Effector memory CD4-positive, alpha-beta T cell (primary cell): ENCODE data around the gene DEFB110.

Source experiments
- DNase-seq, 3 donors: peaks; one replicate each; pipeline ENCODE4 v3.0.0-alpha.2; 2020
- H3K27ac ChIP-seq: 2 replicates; pipeline ENCODE4 v1.7.0; 2013; ENCODE audit warnings: mild to moderate bottlenecking, low read length, moderate library complexity; ENCODE audit not compliant: insufficient read depth, poor library complexity, severe bottlenecking
- H3K27me3 ChIP-seq: replicated peaks from 2 replicates; pipeline ENCODE4 v1.7.0; 2013; ENCODE audit warnings: mild to moderate bottlenecking, low read length; ENCODE audit not compliant: insufficient read depth, control insufficient read depth, poor library complexity, severe bottlenecking
- H3K36me3 ChIP-seq: 2 replicates; pipeline ENCODE4 v1.7.0; 2013; ENCODE audit warnings: mild to moderate bottlenecking, low read length, moderate library complexity; ENCODE audit not compliant: control insufficient read depth, insufficient read depth
- H3K4me1 ChIP-seq: 2 replicates; pipeline ENCODE4 v1.7.0; 2013; ENCODE audit warnings: low read length, mild to moderate bottlenecking; ENCODE audit not compliant: control insufficient read depth, insufficient read depth, poor library complexity, severe bottlenecking
- H3K4me3 ChIP-seq: 2 replicates; pipeline ENCODE4 v1.7.0; 2013; ENCODE audit warnings: low read length, low read depth, mild to moderate bottlenecking; ENCODE audit not compliant: insufficient read depth, poor library complexity, severe bottlenecking
- H3K9me3 ChIP-seq: 2 replicates; pipeline ENCODE4 v1.7.0; 2013; ENCODE audit warnings: mild to moderate bottlenecking, low read length, moderate library complexity; ENCODE audit not compliant: control insufficient read depth

Gene DEFB110

GRCh38 chr6:50003139-50003538, 18.7 kb downstream of the DEFB110 start:
- no peak for DNase-seq
- H3K9me3 ChIP-seq = no peaks in the 10 kb centered on the region
- H3K27me3 ChIP-seq = no peaks in the 10 kb centered on the region
- no peaks in the 10 kb centered on the region for H3K4me1 ChIP-seq
- H3K27ac ChIP-seq = no peak overlapping the region
- H3K4me3 ChIP-seq = no peak overlapping the region
- H3K36me3 ChIP-seq = no peaks in the 10 kb centered on the region

GRCh38 chr6:49995278-49995677, 26.5 kb downstream of the DEFB110 start:
- Histone ChIP-seq H3K9me3 (no peaks in the 10 kb centered on the region), H3K27ac (no peak overlapping the region), H3K36me3 (no peaks in the 10 kb centered on the region), H3K4me3 (no peak overlapping the region), H3K27me3 (no peaks in the 10 kb centered on the region), H3K4me1 (no peaks in the 10 kb centered on the region)
- DNase-seq = no peak

- H3K4me1 ChIP-seq = no peaks in the 10 kb centered on the region
- H3K36me3 ChIP-seq = no peaks in the 10 kb centered on the region
- H3K27ac ChIP-seq = no peak overlapping the region
- no peaks in the 10 kb centered on the region for H3K9me3 ChIP-seq
- no peak for DNase-seq
- no peaks in the 10 kb centered on the region for H3K27me3 ChIP-seq
- H3K4me3 ChIP-seq = no peak overlapping the region
Observed at GRCh38 chr6:49988900-49989299, 32.9 kb downstream of the DEFB110 start.

- H3K27ac ChIP-seq = no peak overlapping the region
- H3K4me1 ChIP-seq = no peaks in the 10 kb centered on the region
- no peaks in the 10 kb centered on the region for H3K36me3 ChIP-seq
- H3K9me3 ChIP-seq = no peaks in the 10 kb centered on the region
- no peak for DNase-seq
- no peak overlapping the region for H3K4me3 ChIP-seq
- H3K27me3 ChIP-seq = no peaks in the 10 kb centered on the region
Observed at GRCh38 chr6:49987749-49988148, 34.0 kb downstream of the DEFB110 start.

GRCh38 chr6:49986551-49986950, 35.2 kb downstream of the DEFB110 start:
- H3K9me3 ChIP-seq = no peaks in the 10 kb centered on the region
- no peaks in the 10 kb centered on the region for H3K27me3 ChIP-seq
- no peaks in the 10 kb centered on the region for H3K4me1 ChIP-seq
- no peaks in the 10 kb centered on the region for H3K36me3 ChIP-seq
- H3K27ac ChIP-seq = no peak overlapping the region
- no peak overlapping the region for H3K4me3 ChIP-seq
- no peak for DNase-seq

GRCh38 chr6:49982046-49982445, 39.7 kb downstream of the DEFB110 start:
- Histone ChIP-seq H3K27me3 (no peaks in the 10 kb centered on the region), H3K9me3 (no peaks in the 10 kb centered on the region), H3K4me3 (no peak overlapping the region), H3K36me3 (no peaks in the 10 kb centered on the region), H3K27ac (no peak overlapping the region), H3K4me1 (no peaks in the 10 kb centered on the region)
- DNase-seq = no peak

GRCh38 chr6:49980898-49981297, 40.9 kb downstream of the DEFB110 start:
- Histone ChIP-seq H3K36me3 (no peaks in the 10 kb centered on the region), H3K27ac (no peak overlapping the region), H3K9me3 (no peaks in the 10 kb centered on the region), H3K27me3 (no peaks in the 10 kb centered on the region), H3K4me1 (no peaks in the 10 kb centered on the region), H3K4me3 (no peak overlapping the region)
- DNase-seq = no peak

- DNase-seq = no peak
- Histone ChIP-seq H3K4me3 (no peak overlapping the region), H3K36me3 (no peaks in the 10 kb centered on the region), H3K9me3 (no peaks in the 10 kb centered on the region), H3K27me3 (no peaks in the 10 kb centered on the region), H3K4me1 (no peaks in the 10 kb centered on the region), H3K27ac (no peak overlapping the region)
Observed at GRCh38 chr6:49979584-49979983, 42.2 kb downstream of the DEFB110 start.

- no peaks in the 10 kb centered on the region for H3K9me3 ChIP-seq
Observed at GRCh38 chr6:49978332-49979226, 43.2 kb downstream of the DEFB110 start.

GRCh38 chr6:49969605-49970004, 52.2 kb downstream of the DEFB110 start, which contains the start of gene DEFB113:
Gene DEFB113, minus strand, starts transcription at chr6:49969625. Its CDS starts 0 bp downstream, at chr6:49969625.
- Histone ChIP-seq H3K36me3 (no peaks in the 10 kb centered on the region), H3K4me3 (no peak within 1 kb of the TSS), H3K27me3 (no peaks in the 10 kb centered on the region), H3K9me3 (no peaks in the 10 kb centered on the region), H3K27ac (no peak within 1 kb of the TSS), H3K4me1 (no peaks in the 10 kb centered on the region)
- DNase-seq = no peak

More at GRCh38 chr6:49978332-49979226, 43.2 kb downstream of the DEFB110 start:
- Histone ChIP-seq H3K27ac (no peak overlapping the region), H3K36me3 (no peaks in the 10 kb centered on the region), H3K4me1 (no peaks in the 10 kb centered on the region), H3K27me3 (no peaks in the 10 kb centered on the region), H3K4me3 (no peak overlapping the region)
- no peak for DNase-seq
